Measurements from ENCODE around the gene DPP3. TPM values are rescaled to one million over a fixed set of nuclear protein-coding genes. Genes with fewer than 3 reads are reported as not detected.

Gene DPP3
- polyA plus RNA-seq, 3 donors: 22.4 to 37.0 (median 26.7) TPM

- TF ChIP-seq CTCF (IDR thresholded peaks at IDR 0.05): no peak
- H3K4me3 Mint-ChIP-seq: peak overlapping the region; percentile 81 to 85
- Histone ChIP-seq H3K9me3 (replicated peaks in 1 of 2; ENCODE audit: control insufficient read depth in 1 of 2, insufficient read depth in 1 of 2, low read length in 2 of 2) (no peaks in the 10 kb centered on the region), H3K4me2 (replicated peaks; ENCODE audit: extremely low read depth, low read length, poor library complexity, severe bottlenecking) (peak overlapping the region; percentile 96), H3K4me1 (ENCODE audit: control insufficient read depth in 1 of 2, insufficient read depth in 2 of 2, low read length in 2 of 2) (peaks cover 35 to 45% of the 10 kb centered on the region in 2 donors), H2AFZ (ENCODE audit: insufficient read depth, low read depth, low read length, poor library complexity, severe bottlenecking) (peak overlapping the region; percentile 96), H3K9ac (ENCODE audit: insufficient read depth, low read length, poor library complexity, severe bottlenecking) (no peak overlapping the region), H3K27ac (ENCODE audit: low read depth in 1 of 2, low read length in 2 of 2) (no peak overlapping the region), H3K36me3 (replicated peaks in 1 of 2; ENCODE audit: control insufficient read depth in 1 of 2, insufficient read depth in 2 of 2, low read length in 2 of 2) (peaks cover 6 to 8% of the 10 kb centered on the region in 2 donors), H3K27me3 (ENCODE audit: control insufficient read depth in 2 of 2, insufficient read depth in 2 of 2, low read length in 2 of 2) (peaks cover 0 to 18% of the 10 kb centered on the region in 2 donors), H3K79me2 (ENCODE audit: insufficient read depth, low read length) (peaks cover 11% of the 10 kb centered on the region), H3K4me3 (replicated peaks in 1 of 3; ENCODE audit: low read depth in 2 of 3, low read length in 3 of 3) (peak overlapping the region in 1 of 3 experiments; percentile 92), H4K20me1 (ENCODE audit: insufficient read depth, low read length) (no peaks in the 10 kb centered on the region)
- H3K36me3 Mint-ChIP-seq: peaks cover 13 to 14% of the 10 kb centered on the region in 2 donors
- peaks cover 16 to 31% (median 23%) of the 10 kb centered on the region in 3 donors for H3K27me3 Mint-ChIP-seq (ENCODE audit: low read depth in 3 of 3)
- H3K4me1 Mint-ChIP-seq: peaks cover 36% of the 10 kb centered on the region
- intact Hi-C loops (cut with micrococcal nuclease): no loop called here
- no peak for DNase-seq
- 53% methylated on average over 16 of the region's 18 CpGs for WGBS (ENCODE audit: insufficient coverage)
- H3K9me3 Mint-ChIP-seq: peaks cover 0 to 2% (median 0%) of the 10 kb centered on the region in 7 donors
- H3K27ac Mint-ChIP-seq: no peak overlapping the region
Measured at GRCh38 chr11:66546966-66547661, 66.9 kb downstream of the DPP3 start.

DNA sequence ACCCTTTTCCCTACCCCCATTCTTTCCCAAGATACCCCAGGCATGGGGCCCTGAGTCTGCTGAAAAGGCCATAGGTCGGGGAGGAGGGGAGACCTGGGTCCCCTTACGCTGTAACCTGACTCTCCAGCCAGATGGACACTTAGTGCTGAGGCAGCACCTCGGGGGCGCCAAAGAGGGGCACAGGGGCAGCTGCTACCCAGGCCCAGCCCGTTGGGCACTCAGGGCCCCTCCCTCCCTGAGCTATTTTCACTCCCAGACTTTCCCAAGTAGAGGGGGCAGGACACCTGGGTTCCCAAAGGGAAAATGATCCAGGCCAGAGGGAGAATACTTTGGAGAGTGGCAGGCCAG, 67.4 kb downstream of the DPP3 start:
- no peak for TF ChIP-seq CTCF (IDR thresholded peaks at IDR 0.05)
- Histone ChIP-seq H4K20me1 (ENCODE audit: insufficient read depth, low read length) (no peaks in the 10 kb centered on the region), H3K9ac (ENCODE audit: insufficient read depth, low read length, poor library complexity, severe bottlenecking) (no peak overlapping the region), H3K4me3 (replicated peaks in 1 of 3; ENCODE audit: low read depth in 2 of 3, low read length in 3 of 3) (no peak overlapping the region), H3K27ac (ENCODE audit: low read depth in 1 of 2, low read length in 2 of 2) (no peak overlapping the region), H3K36me3 (replicated peaks in 1 of 2; ENCODE audit: control insufficient read depth in 1 of 2, insufficient read depth in 2 of 2, low read length in 2 of 2) (peaks cover under 1 to 3% of the 10 kb centered on the region in 2 donors), H3K4me1 (ENCODE audit: control insufficient read depth in 1 of 2, insufficient read depth in 2 of 2, low read length in 2 of 2) (peaks cover 32 to 42% of the 10 kb centered on the region in 2 donors), H3K9me3 (replicated peaks in 1 of 2; ENCODE audit: control insufficient read depth in 1 of 2, insufficient read depth in 1 of 2, low read length in 2 of 2) (no peaks in the 10 kb centered on the region), H3K27me3 (ENCODE audit: control insufficient read depth in 2 of 2, insufficient read depth in 2 of 2, low read length in 2 of 2) (peaks cover 0 to 18% of the 10 kb centered on the region in 2 donors), H2AFZ (ENCODE audit: insufficient read depth, low read depth, low read length, poor library complexity, severe bottlenecking) (no peak overlapping the region), H3K4me2 (replicated peaks; ENCODE audit: extremely low read depth, low read length, poor library complexity, severe bottlenecking) (no peak overlapping the region), H3K79me2 (ENCODE audit: insufficient read depth, low read length) (peaks cover 11% of the 10 kb centered on the region)
- no peak overlapping the region for H3K4me3 Mint-ChIP-seq
- peaks cover 14 to 31% (median 23%) of the 10 kb centered on the region in 3 donors for H3K27me3 Mint-ChIP-seq (ENCODE audit: low read depth in 3 of 3)
- peaks cover 8 to 9% of the 10 kb centered on the region in 2 donors for H3K36me3 Mint-ChIP-seq
- peaks cover 31% of the 10 kb centered on the region for H3K4me1 Mint-ChIP-seq
- H3K9me3 Mint-ChIP-seq: peaks cover 0 to 2% (median 0%) of the 10 kb centered on the region in 7 donors
- intact Hi-C loops (cut with micrococcal nuclease): no loop called here
- H3K27ac Mint-ChIP-seq: no peak overlapping the region
- no peak for DNase-seq
- 95% methylated on average over 2 of the region's 5 CpGs for WGBS (ENCODE audit: insufficient coverage)

Measured in CD14-positive monocyte (primary cell).